ENCODE measurements around the gene STRIP1. TPM values are rescaled to one million over a fixed set of nuclear protein-coding genes. Genes with fewer than 3 reads are reported as not detected.

Gene STRIP1
- polyA plus RNA-seq, 1 experiment = 31.3 TPM

GRCh38 chr1:110032327-110032726, 2.1 kb upstream of the STRIP1 start:
- POLR2A ChIA-PET = no interaction called here
- DNase-seq (ENCODE audit: low read depth, low spot score) = no peak
- Histone ChIP-seq H3K27ac (ENCODE audit: low read depth, low read length) (no peak overlapping the region), H3K4me3 (ENCODE audit: low read depth, low read length) (no peak overlapping the region), H3K9me3 (ENCODE audit: control insufficient read depth, insufficient read depth, low read length) (no peaks in the 10 kb centered on the region), H3K27me3 (ENCODE audit: control insufficient read depth, insufficient read depth, low read length) (no peaks in the 10 kb centered on the region)
- TF ChIP-seq, protein P1, sequence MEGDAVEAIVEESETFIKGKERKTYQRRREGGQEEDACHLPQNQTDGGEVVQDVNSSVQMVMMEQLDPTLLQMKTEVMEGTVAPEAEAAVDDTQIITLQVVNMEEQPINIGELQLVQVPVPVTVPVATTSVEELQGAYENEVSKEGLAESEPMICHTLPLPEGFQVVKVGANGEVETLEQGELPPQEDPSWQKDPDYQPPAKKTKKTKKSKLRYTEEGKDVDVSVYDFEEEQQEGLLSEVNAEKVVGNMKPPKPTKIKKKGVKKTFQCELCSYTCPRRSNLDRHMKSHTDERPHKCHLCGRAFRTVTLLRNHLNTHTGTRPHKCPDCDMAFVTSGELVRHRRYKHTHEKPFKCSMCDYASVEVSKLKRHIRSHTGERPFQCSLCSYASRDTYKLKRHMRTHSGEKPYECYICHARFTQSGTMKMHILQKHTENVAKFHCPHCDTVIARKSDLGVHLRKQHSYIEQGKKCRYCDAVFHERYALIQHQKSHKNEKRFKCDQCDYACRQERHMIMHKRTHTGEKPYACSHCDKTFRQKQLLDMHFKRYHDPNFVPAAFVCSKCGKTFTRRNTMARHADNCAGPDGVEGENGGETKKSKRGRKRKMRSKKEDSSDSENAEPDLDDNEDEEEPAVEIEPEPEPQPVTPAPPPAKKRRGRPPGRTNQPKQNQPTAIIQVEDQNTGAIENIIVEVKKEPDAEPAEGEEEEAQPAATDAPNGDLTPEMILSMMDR (IDR thresholded peaks at IDR 0.05; ENCODE audit: low read depth, low read length) = no peak
- CTCF ChIA-PET = interaction anchor here (1.4 to 1.7 kb wide), 2 partner anchors 21 to 73 kb away, joined by 3 to 5 read pairs; no protein-coding TSS in a partner anchor

GRCh38 chr1:110033421-110033820, 1.0 kb upstream of the STRIP1 start:
- CTCF ChIA-PET = interaction anchor here (1.7 kb wide), 1 partner anchor 72 kb away, joined by 5 read pairs; no protein-coding TSS in a partner anchor
- H3K4me3 ChIP-seq (ENCODE audit: low read depth, low read length) = no peak overlapping the region
- TF ChIP-seq, protein P1 (IDR thresholded peaks at IDR 0.05; ENCODE audit: low read depth, low read length) = no peak
- no peaks in the 10 kb centered on the region for H3K9me3 ChIP-seq (ENCODE audit: control insufficient read depth, insufficient read depth, low read length)
- no peak for DNase-seq (ENCODE audit: low read depth, low spot score)
- no peaks in the 10 kb centered on the region for H3K27me3 ChIP-seq (ENCODE audit: control insufficient read depth, insufficient read depth, low read length)
- no peak overlapping the region for H3K27ac ChIP-seq (ENCODE audit: low read depth, low read length)
- POLR2A ChIA-PET = no interaction called here

- Histone ChIP-seq H3K27ac (ENCODE audit: low read depth, low read length) (no peak overlapping the region), H3K4me3 (ENCODE audit: low read depth, low read length) (peak overlapping the region; percentile 46), H3K27me3 (ENCODE audit: control insufficient read depth, insufficient read depth, low read length) (no peaks in the 10 kb centered on the region), H3K9me3 (ENCODE audit: control insufficient read depth, insufficient read depth, low read length) (no peaks in the 10 kb centered on the region)
- ChIA-PET CTCF (interaction anchor here (1.1 kb wide), 2 partner anchors 19 to 83 kb away, joined by 3 to 4 read pairs; no protein-coding TSS in a partner anchor), POLR2A (interaction anchor here (0.7 to 1.6 kb wide), 5 partner anchors 10 to 486 kb away, joined by 3 to 11 read pairs (median 4); partner anchors contain the start of genes AHCYL1, GNAI3 and RBM15)
- TF ChIP-seq, protein P1 (IDR thresholded peaks at IDR 0.05; ENCODE audit: low read depth, low read length) = no peak
- DNase-seq (ENCODE audit: low read depth, low spot score) = no peak
These were observed 379 bp upstream of the STRIP1 start for GRCh38 chr1:110034040-110034450.

DNA sequence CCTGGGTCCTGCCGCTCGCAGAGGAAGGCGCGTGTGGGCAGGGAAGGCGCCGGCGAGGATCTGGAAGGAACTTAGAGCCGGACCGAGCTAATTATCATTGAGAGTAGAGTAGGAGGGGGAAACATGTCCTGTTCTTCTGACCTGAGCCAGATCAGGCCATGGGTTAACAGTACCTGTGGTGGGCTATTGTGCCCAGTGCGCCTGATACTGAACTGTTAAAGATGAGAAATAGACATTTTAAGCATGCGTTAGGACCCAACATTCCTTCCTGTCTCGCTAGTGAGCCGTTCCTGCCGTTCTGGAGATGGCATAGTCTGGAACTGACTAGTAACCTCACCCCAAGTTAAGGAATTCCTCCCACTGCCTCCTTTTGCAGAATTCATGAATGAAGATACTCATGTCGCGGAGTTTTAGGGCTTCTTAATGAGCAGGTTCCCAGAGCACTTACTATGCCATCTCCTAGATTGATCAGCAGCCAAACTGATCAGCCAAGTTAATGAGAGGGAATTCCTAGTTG, 870 bp downstream of the STRIP1 start:
- no peak for DNase-seq (ENCODE audit: low read depth, low spot score)
- ChIA-PET POLR2A (interaction anchor here (1.1 to 1.6 kb wide), 4 partner anchors 10 to 304 kb away, joined by 4 to 11 read pairs (median 6); partner anchors contain the start of genes AHCYL1 and RBM15), CTCF (interaction anchor here (0.6 to 2.6 kb wide), 7 partner anchors 17 to 424 kb away, joined by 3 to 16 read pairs (median 4); no protein-coding TSS in a partner anchor)

GRCh38 chr1:110038271-110038670, 3.8 kb downstream of the STRIP1 start:
- Histone ChIP-seq H3K27ac (ENCODE audit: low read depth, low read length) (no peak overlapping the region), H3K9me3 (ENCODE audit: control insufficient read depth, insufficient read depth, low read length) (no peaks in the 10 kb centered on the region), H3K27me3 (ENCODE audit: control insufficient read depth, insufficient read depth, low read length) (no peaks in the 10 kb centered on the region), H3K4me3 (ENCODE audit: low read depth, low read length) (no peak overlapping the region)
- POLR2A ChIA-PET = no interaction called here
- CTCF ChIA-PET = interaction anchor here (0.7 to 3.5 kb wide), 5 partner anchors 9 to 422 kb away, joined by 3 to 13 read pairs (median 6); no protein-coding TSS in a partner anchor
- no peak for DNase-seq (ENCODE audit: low read depth, low spot score)
- TF ChIP-seq, protein P1 (IDR thresholded peaks at IDR 0.05; ENCODE audit: low read depth, low read length) = no peak

More for the DNA sequence above, 870 bp downstream of the STRIP1 start:
- H3K27ac ChIP-seq (ENCODE audit: low read depth, low read length) = peak overlapping the region; percentile 54
- no peaks in the 10 kb centered on the region for H3K27me3 ChIP-seq (ENCODE audit: control insufficient read depth, insufficient read depth, low read length)
- no peaks in the 10 kb centered on the region for H3K9me3 ChIP-seq (ENCODE audit: control insufficient read depth, insufficient read depth, low read length)
- TF ChIP-seq, protein P1 (IDR thresholded peaks at IDR 0.05; ENCODE audit: low read depth, low read length) = no peak
- peak overlapping the region; percentile 81 for H3K4me3 ChIP-seq (ENCODE audit: low read depth, low read length)
